ENCODE measurements around the gene GMCL1.
A peak's percentile ranks its signal among the peaks of the same experiment; 100 is the strongest.
"Not testable (repeated sequence)": the region's sequence is repeated elsewhere in the genome, so short reads cannot be mapped to it uniquely, and the experiment has no call there.

Gene GMCL1

DNA sequence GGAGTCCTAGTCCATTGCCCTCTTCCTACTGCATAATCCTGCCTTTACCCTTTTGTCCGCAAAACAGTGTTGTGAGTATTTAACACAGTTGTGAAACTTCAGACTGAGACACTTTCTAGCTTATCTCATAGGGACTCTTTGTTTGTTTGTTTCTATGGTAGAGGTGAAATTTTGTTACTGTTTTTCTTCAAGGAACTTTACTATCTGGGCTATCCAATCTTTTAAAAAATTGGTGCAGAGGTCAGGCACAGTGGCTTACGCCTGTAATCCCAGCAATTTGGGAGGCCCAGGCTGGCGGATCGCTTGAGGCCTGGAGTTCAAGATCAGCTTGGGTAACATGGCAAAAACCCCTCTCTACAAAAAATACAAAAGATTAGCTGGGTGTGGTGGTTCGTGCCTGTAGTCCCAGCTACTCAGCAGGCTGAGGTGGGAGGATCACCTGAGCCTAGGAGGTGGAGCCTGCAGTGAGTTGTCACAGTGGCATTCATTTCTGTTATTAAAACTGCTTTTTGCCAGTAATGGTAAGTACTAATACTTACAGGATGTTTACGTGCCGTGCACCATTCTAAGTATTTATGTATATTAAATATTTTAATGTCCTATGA is 18.8 kb downstream of the GMCL1 start:
- DNase-seq = no peak

DNA sequence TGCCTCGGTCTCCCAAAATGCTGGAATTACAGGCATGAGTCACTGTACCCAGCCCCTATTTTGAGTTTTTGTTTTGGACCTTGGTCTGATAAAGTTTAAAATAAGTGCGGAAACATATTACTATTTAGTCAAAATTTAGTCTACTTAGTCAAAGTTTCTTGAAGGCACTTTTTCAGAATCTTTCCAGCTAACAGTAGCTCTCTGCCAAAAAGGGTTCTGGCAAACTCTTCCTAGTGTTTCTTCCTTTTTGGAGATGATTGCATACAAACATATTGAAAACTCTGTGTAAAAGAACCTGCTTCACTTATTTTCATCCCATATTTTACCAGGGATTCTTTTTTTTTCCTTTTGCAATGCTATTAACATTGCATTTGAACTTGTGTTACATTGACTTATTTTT is 28.8 kb downstream of the GMCL1 start:
- no peak for DNase-seq

DNA sequence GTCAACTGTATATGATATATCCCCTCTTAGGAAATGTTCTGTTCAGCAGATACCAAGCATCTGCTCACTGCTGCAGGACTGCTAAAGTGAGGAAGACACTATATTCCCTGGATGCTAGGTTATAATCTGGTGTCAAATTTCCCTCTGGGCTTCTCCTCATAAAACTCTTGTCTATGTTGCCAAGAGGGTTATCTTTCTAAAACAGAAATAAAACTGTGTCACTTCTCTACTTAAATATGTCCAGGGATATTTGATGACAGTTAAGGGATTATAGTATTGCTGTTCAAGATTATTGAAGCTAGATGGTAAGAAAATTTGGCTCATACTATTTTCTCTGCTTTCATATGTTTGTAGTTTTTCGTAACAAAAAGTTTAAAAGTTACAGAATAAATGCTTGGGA is 33.8 kb downstream of the GMCL1 start:
- DNase-seq = no peak

DNA sequence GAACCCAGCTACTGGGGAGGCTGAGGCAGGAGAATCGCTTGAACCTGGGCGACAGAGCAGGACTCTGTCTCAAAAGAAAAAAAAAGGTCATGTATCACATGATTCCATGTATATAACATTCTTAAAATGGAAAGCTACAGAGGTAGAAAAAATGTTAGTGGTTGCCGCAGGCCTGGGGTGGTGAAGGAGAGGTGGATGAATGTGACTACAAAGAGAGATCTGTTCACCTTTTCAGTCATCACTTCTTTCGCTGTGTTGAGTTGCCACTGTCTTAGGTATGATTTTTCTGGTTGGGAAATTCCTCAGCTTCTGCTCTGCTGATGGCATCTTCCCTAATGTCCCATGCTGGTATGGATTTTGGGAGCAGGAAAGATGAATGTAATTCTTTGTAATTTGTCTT is 59.0 kb downstream of the GMCL1 start:
- no peak for DNase-seq

DNA sequence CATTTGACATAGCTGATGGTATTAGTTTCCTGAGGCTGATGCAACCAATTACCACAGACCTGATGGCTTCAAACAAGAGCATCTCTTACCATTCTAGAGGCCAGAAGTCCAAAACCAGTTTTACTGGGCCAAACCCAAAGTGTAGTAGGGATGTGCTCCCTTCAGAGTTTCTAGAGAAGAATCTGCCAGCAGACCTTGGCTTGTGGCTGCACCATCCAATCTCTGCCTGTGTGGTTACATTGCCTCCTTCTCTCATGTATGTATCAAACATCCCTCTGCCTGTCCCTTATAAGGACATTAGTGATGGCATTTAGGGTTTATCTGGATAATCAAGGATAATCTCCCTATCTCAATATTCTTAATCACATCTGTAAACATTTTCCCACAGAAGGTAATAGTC is 59.8 kb downstream of the GMCL1 start:
- no peak for DNase-seq

DNA sequence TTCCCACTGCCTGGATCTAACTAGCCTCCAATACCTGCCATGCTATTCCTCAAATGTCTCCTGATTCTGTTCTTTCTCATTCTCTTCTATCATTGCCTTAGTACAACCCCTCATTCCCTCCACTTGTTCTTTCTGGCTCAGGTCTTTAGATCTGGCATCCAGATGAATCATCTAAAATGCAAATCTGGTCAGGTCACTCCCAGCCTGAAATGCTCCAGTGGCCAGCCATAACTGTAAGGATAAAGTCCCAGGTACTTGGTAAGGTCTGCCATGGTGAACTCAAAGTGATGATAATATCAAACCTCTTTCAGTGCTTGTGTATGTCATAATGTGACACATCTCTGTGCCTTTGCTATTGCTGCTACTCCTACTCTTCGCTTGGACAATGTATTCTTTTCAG is 61.4 kb downstream of the GMCL1 start:
- no peak for DNase-seq

DNA sequence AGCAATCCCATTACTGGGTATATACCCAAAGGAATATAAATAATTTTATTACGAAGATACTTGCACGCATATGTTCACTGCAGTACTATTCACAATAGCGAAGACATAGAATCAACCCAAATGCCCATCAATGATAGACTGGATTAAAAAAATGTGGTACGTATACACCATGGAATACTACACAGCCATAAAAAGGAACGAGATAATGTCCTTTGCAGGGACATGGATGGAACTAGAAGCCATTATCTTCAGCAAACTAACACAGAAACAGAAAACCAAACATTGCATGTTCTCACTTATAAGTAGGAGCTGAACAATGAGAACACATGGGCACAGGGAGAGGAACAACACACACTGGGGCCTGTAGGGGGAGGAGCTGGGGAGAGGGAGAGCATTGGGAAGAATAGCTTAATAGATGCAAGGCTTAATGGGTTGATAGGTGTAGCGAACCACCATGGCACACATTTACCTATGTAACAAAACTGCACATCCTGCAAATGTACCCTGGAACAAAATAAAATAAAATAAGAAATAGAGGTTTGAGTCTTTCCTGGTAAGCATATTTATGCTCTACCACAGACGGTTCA is 63.5 kb downstream of the GMCL1 start:
- DNase-seq = not testable (repeated sequence)

DNA sequence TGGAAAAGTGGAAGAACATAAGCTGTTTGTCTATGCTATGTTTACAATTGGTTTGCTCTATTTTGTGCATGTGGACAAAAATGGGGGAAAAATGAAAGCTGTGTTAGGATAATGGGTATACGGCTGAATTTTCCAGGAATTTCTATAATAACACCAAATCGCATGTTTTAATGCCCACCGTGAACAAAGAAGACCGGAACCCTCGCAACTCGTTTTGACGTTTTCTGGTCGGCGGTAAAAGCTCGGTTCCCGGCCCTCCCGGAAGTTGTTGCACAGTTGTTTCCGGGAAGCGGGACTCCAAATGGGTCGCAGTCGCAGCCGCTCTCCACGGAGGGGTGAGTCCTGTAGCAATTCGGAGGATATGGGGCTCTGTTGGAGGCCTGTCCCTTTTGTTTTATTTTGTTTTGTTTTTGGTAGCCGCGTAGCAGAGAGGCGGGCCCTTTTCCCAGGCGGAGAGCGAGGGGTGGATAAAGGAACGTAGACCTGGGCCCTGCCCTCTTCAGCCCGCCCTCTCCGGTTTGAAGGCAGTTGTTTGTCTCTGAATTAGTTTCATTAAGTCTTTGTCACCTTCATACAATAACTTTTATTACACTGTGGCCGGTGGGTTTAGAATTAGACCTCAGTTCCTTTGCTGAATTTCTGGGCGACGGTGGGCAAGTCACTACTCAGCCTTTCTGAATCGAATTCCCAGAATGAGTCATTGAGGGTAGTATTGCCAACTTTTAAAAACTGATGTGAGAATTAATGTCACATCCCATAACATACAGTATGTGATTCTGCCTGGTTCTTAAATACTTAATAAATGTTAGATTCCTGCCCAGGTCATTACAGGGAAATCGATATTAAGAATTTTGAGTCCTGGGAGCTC is 64.5 kb downstream of the GMCL1 start, which contains the start of gene SNRNP27:
TSS of gene SNRNP27 (plus strand) at position 273 of the 868 bp plus-strand sequence. CDS start at position 302, 29 bp downstream.
- no peak for DNase-seq

DNA sequence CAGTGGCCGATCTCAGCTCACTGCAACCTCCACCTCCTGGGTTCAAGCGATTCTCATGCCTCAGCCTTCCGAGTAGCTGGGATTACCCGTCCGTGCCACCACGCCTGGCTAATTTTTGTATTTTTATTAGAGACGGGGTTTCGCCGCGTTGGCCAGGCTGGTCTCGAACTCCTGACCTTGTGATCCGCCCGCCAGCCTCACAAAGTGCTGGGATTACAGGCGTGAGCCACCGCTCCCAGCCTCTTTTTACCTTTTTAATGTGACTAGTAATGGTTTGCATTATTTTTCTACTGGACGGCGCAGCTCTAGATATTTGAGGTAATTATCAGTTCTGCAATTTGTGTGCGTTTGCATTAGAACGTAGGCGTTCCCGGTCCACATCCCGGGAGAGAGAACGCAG is 65.3 kb downstream of the GMCL1 start:
- not testable (repeated sequence) for DNase-seq

DNA sequence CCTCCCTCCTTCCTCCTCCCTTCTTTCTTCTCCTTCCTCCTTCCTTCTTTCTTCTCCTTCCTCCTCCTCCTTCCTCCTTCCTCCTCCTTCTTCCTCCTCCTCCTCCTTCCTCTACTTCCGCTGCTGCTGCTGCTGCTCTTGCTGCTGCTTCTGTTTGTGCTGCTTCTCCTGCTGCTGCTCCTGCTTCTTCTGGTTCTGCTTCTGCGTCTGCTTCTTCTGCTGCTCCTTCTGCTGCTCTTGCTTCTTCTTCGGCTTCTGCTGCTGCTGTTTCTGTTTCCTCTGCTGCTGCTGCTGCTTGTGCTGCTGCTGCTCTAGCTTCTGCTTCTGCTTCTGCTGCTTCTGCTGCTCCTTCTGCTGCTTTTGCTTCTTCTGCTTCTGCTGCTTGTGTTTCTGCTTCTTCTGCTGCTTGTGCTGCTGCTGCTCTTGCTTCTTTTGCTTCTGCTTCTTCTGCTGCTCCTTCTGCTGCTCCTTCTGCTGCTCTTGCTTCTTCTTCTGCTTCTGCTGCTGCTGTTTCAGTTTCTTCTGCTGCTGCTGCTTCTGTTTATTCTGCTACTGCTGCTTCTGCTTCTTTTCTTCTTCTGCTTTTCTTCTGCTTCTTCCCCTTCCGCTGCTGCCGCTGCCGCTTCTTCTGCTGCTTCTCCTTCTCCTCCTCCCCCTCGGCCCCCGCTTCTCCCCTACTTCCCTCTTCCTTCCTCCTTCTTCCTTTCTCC is 72.9 kb downstream of the GMCL1 start:
- no peak for DNase-seq

DNA sequence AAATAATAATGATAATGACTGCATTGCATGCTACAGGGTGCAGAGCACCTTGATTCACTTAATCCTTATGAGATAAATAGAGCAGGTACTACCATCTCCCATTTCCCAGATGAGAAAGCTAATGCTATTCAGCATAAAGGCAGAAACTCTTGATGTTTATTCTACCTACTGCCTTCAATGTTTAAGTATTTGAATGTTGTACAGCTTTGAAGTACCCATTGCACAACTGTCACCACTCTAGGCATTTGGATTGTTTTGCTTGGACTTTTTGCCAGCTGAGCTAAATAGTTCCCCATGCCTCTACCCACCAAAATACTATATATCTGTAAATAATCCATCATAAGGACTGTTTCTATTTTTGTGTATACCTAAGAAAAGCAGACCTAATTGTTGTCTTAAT is 77.8 kb downstream of the GMCL1 start:
- DNase-seq = no peak

DNA sequence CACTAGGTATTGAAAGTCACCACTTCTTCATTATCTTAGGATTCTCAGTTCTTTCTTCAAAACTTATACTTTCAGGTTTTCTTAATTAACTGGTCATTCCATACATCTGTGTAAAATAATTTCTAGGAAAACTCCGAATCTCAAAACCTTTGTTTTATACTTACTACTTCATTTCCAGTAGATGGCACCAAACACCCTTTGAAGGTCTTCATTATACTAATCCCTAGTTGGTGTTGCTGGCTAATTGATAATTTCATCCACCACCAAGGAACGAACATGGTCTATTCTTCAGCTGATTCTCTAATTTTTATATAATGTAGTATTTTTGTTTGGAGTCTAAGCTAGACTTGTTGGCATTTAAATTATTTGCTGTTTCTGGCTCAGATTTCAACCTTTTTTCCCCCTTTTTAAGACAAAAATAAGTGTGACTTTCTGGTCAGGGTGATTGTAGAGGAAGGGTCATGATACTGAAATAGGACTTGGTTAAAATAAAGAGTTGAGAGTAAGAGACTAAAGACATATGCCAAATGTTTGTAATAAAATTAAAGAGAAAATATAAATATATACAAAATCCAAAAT is 82.6 kb downstream of the GMCL1 start:
- no peak for DNase-seq

DNA sequence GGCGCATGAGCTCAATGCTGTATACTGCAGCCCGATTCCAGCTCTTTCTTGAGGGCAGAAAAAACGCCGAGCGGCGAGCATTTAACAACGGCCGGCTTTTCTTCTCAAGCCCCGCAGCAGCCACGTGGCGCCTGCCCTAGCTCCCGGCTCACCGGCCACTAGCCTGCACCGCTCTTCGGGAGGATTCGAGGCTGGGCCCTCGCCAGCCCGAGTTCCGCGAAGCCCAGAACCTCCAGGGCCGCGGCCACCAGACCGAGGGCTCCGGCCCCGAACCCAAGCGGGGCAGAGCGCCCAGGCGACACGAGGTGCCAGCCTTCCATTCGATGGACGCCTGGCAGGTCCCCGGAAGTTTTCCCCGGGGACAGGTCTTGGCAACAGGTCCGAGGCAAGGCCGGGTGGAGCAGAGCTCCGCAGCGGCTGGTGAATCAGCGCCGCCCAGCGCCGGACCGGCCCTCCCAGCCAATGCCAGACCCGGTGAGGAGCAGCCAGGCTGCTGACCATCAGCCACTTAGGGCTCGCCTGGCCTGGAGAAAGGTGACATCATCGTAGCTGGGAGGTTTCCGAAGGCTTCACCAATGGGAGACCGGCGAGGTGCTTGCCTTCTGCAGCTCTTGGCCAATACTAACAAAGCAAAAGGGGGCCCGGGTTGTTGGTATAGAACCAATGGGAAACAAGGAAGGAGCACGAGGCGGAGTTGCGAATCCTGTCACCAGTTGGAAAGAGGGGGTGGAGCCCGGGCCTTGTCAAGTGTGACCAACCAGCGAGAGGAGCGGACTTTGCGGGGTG is 84.9 kb downstream of the GMCL1 start:
- DNase-seq = peak; percentile 88

DNA sequence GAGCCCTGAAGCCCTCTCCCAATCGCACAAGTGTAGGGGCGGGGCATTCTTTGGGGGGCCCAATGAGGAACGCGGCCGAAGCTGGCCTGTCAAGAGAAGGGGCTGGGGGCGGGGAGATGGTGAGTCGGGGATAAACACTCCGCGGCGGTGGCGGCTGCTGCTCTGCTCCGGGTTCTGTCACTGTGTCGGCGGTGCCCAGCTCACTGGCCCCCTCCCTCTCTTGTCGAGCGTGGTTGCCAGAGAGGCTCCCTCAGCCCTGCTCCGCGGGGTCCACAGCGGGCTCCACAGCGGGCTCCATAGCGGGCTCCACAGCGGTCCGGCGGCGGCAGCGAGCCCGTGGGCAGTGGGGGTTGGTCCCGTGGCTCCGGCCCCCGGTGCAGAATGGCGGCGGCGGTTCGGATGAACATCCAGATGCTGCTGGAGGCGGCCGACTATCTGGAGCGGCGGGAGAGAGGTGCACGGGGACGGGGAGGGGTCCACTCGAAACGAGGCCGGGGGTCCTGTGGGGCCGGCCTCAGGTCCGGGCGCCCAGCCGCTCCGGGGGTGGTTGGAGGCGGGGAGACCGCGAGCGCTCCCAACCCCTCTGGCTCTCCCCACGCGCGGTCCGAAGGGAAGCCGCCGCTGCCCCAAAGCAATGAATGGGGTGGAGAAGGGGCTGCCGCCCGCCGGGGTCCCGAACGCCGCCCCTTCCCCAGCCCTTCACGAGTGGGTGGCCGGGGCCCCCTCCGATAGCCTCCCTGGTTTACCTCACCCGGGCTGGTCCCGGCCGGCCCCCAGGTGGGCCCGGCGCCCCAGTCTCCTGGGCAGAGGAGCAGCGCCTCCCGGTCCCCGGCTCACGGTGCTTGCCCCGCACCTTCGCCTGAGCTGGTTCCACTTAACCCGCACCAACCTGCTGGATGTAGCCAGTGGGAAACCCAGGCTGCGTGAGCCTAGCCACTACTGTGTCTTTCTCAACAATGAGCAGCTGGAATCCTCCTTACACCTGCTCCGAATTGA is 85.8 kb downstream of the GMCL1 start, which contains the start of gene MXD1:
TSS of gene MXD1 (plus strand) at position 160 of the 996 bp plus-strand sequence. CDS start at position 382, 222 bp downstream.
- DNase-seq = peak; percentile 75

DNA sequence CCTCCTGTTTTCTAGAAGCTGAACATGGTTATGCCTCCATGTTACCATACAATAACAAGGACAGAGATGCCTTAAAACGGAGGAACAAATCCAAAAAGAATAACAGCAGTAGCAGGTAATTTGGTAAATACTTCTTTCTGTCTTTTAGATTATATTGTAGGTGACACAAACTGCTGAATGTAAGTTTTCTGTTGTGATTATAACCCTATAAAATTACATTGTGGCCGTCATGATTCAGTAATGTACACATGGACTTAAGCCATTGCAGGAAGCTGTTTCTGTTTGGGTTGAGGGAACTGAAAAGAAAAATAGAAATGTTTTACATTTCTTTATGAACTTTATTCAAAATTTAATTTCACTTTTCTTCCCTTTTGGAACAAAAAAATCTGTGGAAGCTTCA is 86.6 kb downstream of the GMCL1 start:
- DNase-seq = no peak

DNA sequence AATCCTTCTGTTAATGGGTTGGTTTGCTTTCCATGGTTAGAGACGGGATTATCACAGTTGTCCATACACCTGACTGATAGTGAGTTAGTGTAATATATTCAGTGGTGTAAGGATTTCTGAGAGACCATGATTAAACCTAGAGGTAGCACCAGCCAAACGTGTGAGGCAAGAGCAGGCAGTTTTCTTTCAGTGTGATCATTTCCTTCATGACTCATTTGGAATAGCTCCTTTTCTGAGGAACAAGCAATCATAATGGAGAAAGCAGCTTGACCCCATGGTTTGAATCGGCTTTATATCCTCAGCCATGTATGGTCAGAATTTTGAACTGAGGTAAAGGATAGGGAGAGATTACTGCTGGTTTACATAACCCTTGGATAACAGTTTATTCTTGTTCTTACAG is 88.4 kb downstream of the GMCL1 start:
- no peak for DNase-seq

DNA sequence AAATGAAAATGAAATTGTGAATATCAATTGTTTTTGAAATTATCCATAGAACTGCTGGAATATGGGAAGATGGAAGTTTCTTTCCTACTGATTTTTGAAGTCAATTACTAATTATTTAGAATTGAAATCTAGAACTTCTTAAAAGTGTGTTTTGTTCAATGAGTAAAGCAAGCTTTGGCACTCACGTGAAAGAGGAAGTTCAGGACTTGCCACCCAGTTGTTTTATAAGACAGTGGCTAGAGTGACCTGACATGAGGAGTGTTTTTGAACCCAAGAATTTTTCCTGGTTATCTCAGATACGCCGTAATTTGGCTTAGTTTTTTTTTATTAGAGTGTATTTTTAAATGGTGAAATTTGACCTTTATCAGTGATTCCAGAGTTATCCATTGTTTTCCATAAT is 88.9 kb downstream of the GMCL1 start:
- no peak for DNase-seq

DNA sequence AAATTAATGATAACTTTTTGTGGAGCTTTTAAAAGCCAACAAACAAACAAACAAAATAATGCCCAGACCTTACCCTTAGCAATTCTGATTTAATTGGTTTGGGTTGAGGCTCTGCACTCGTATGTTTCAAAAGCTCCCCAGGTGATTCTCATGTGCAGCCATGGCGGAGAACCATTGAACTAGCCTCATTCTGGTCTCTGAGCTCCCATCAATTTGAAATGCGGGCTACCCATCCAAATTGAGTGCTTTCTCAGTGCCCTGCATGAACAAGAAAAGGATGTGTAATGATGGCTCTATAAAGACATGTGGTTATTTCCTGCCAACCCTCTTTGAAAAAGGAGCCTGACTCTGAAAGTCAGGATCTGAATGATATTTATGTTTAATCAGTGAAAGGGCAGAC is 93.7 kb downstream of the GMCL1 start:
- DNase-seq = no peak

DNA sequence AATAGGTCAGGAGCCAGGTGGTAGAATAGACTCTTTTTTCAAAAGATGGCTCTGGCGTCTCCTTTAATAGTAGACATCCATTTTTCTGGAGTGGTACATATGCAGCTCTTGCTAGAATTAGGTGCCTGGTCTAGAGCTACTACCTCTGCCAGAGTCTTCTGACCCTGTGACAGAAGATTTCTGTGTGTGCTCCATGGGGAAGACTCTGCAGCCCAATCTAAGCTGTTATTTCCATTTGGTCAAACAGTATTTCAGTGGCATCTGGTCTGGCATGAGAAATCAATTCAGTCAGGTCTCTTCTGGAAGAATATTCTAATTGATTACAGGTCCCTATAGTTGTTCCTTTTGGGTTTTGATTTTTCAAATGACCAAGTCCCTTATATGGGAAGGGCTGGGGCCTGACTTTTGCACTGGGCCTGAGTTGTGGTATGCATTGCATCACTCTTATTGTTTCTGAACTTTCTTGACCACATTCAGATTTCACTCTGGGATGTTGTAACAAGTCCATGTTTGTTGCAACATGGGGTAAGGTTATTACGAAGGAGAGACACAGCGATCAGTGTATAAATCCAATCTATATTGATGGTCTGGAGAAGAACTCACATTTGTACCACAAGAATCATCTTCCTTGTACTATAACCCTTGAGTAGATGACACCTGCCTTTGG is 97.5 kb downstream of the GMCL1 start:
- DNase-seq = no peak

Measured in cortex of kidney (tissue), 1 donor.